ENCODE data around the gene BCAP31. TPM values are rescaled to one million over a fixed set of nuclear protein-coding genes. Genes with fewer than 3 reads are reported as not detected.

The BCAP31 gene
- total RNA-seq, 1 experiment from 2014 or later: 235 TPM

DNA sequence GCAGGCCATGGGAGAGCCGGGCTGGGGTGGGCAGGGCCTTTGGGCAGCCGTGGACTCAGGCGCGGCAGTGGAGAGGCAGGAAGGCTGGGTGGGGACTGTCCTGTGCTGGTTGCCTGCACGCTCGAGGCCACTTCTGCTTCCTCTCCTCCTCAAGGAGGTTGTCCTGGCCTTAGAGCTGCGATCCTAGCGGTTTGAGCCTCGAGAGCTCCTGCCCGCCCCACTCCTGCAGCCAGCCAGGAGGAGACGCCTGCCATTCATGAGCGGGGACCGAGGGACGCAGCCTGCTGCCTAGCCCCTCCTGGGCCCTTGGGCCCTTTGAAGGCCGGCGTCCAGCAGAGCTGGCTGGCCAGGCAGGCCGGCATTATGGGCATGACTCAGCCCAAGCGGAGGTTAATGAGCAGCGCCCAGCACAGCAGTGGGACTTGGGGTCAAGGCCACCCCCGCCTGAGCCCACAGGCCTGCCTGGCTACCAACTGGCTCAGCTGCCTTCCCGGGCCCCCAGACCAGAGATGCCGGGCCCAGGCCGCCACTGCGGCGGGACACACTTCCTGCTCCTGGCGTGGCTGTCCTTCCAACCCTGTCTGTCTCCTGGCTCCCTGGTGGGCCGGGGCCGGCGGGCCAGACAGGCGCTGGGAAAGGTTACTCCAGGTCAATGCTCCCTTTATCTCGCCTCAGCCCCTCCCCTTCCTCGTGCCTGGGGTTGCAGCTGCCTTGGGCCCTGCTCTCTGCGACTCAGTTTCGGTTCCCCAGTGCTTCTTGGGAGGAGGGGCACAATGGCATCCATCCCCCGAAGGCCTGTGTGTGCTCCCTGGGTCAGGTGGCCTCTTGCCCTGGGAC lies 2.3 kb upstream of the BCAP31 start:
- H3K27ac ChIP-seq (ENCODE audit: low read depth, low read length, poor library complexity, severe bottlenecking): peak overlapping the region; percentile 16
- no peak for TF ChIP-seq EZH2 (IDR thresholded peaks at IDR 0.05; ENCODE audit: borderline replicate concordance, low read depth, low read length, poor library complexity, severe bottlenecking)
- TF ChIP-seq, protein P1, sequence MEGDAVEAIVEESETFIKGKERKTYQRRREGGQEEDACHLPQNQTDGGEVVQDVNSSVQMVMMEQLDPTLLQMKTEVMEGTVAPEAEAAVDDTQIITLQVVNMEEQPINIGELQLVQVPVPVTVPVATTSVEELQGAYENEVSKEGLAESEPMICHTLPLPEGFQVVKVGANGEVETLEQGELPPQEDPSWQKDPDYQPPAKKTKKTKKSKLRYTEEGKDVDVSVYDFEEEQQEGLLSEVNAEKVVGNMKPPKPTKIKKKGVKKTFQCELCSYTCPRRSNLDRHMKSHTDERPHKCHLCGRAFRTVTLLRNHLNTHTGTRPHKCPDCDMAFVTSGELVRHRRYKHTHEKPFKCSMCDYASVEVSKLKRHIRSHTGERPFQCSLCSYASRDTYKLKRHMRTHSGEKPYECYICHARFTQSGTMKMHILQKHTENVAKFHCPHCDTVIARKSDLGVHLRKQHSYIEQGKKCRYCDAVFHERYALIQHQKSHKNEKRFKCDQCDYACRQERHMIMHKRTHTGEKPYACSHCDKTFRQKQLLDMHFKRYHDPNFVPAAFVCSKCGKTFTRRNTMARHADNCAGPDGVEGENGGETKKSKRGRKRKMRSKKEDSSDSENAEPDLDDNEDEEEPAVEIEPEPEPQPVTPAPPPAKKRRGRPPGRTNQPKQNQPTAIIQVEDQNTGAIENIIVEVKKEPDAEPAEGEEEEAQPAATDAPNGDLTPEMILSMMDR (conservative IDR thresholded peaks at IDR 0.05; ENCODE audit: low read depth, low read length): no peak
- H3K27me3 ChIP-seq (replicated peaks; ENCODE audit: insufficient read depth, low read depth, low read length, poor library complexity): no peaks in the 10 kb centered on the region
- no TSS peak for BruUV-seq (replicated peaks)
- peak; percentile 19 for DNase-seq (ENCODE audit: low spot score)
- H3K9me3 ChIP-seq (ENCODE audit: low read depth, low read length, poor library complexity, severe bottlenecking): no peaks in the 10 kb centered on the region
- ChIA-PET CTCF (interaction anchor here (0.5 kb wide), 1 partner anchor 8 kb away, joined by 8 read pairs; no protein-coding TSS in a partner anchor), POLR2A (ENCODE audit: low non-redundant PET) (no interaction called here)
- peaks cover 5% of the 10 kb centered on the region for H3K36me3 ChIP-seq (ENCODE audit: insufficient read depth, low read length, poor library complexity, severe bottlenecking)
- peaks cover 8% of the 10 kb centered on the region for H3K4me1 ChIP-seq (ENCODE audit: insufficient read depth, low read length, poor library complexity, severe bottlenecking)
- no peak overlapping the region for H3K4me3 ChIP-seq (ENCODE audit: low read depth, low read length, poor library complexity, severe bottlenecking)
- intact Hi-C loops (cut with micrococcal nuclease; ENCODE audit: unreplicated experiment): no loop called here

DNA sequence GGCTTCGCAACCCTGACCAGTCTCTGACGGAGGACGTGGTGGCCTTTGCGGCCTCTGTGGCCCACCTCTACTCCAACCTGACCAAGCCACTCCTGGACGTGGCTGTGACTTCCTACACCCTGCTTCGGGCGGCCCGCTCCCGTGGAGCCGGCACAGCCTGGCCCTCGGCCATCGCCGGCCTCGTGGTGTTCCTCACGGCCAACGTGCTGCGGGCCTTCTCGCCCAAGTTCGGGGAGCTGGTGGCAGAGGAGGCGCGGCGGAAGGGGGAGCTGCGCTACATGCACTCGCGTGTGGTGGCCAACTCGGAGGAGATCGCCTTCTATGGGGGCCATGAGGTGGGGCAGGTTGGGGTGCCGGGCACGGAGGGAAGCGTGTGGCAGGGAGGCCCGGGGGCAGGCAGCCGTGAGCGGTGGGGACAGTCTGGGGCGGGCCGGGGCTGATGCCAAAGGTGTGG lies 1.7 kb upstream of the BCAP31 start:
- Histone ChIP-seq H3K9me3 (ENCODE audit: low read depth, low read length, poor library complexity, severe bottlenecking) (no peaks in the 10 kb centered on the region), H3K36me3 (ENCODE audit: insufficient read depth, low read length, poor library complexity, severe bottlenecking) (peaks cover 6% of the 10 kb centered on the region), H3K4me3 (ENCODE audit: low read depth, low read length, poor library complexity, severe bottlenecking) (no peak overlapping the region), H3K27ac (ENCODE audit: low read depth, low read length, poor library complexity, severe bottlenecking) (no peak overlapping the region), H3K27me3 (replicated peaks; ENCODE audit: insufficient read depth, low read depth, low read length, poor library complexity) (no peaks in the 10 kb centered on the region), H3K4me1 (ENCODE audit: insufficient read depth, low read length, poor library complexity, severe bottlenecking) (peaks cover 8% of the 10 kb centered on the region)
- BruUV-seq (replicated peaks): no TSS peak
- no peak for TF ChIP-seq EZH2 (IDR thresholded peaks at IDR 0.05; ENCODE audit: borderline replicate concordance, low read depth, low read length, poor library complexity, severe bottlenecking)
- TF ChIP-seq, protein P1 (conservative IDR thresholded peaks at IDR 0.05; ENCODE audit: low read depth, low read length): no peak
- CTCF ChIA-PET: no interaction called here
- POLR2A ChIA-PET (ENCODE audit: low non-redundant PET): no interaction called here
- DNase-seq (ENCODE audit: low spot score): no peak
- intact Hi-C loops (cut with micrococcal nuclease; ENCODE audit: unreplicated experiment): loop anchor here (2.0 kb wide), 1 partner anchor 79 kb away; the partner anchor contains the start of gene DUSP9

DNA sequence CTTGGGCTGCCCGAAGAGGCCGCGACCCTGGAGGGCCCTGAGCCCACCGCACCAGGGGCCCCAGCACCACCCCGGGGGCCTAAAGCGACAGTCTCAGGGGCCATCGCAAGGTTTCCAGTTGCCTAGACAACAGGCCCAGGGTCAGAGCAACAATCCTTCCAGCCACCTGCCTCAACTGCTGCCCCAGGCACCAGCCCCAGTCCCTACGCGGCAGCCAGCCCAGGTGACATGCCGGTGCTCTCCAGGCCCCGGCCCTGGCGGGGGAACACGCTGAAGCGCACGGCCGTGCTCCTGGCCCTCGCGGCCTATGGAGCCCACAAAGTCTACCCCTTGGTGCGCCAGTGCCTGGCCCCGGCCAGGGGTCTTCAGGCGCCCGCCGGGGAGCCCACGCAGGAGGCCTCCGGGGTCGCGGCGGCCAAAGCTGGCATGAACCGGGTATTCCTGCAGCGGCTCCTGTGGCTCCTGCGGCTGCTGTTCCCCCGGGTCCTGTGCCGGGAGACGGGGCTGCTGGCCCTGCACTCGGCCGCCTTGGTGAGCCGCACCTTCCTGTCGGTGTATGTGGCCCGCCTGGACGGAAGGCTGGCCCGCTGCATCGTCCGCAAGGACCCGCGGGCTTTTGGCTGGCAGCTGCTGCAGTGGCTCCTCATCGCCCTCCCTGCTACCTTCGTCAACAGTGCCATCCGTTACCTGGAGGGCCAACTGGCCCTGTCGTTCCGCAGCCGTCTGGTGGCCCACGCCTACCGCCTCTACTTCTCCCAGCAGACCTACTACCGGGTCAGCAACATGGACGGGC lies 1.0 kb upstream of the BCAP31 start:
- DNase-seq (ENCODE audit: low spot score): no peak
- Histone ChIP-seq H3K4me1 (ENCODE audit: insufficient read depth, low read length, poor library complexity, severe bottlenecking) (peaks cover 8% of the 10 kb centered on the region), H3K27me3 (replicated peaks; ENCODE audit: insufficient read depth, low read depth, low read length, poor library complexity) (no peaks in the 10 kb centered on the region), H3K27ac (ENCODE audit: low read depth, low read length, poor library complexity, severe bottlenecking) (peak overlapping the region; percentile 81), H3K4me3 (ENCODE audit: low read depth, low read length, poor library complexity, severe bottlenecking) (peak overlapping the region; percentile 71), H3K36me3 (ENCODE audit: insufficient read depth, low read length, poor library complexity, severe bottlenecking) (peaks cover 10% of the 10 kb centered on the region), H3K9me3 (ENCODE audit: low read depth, low read length, poor library complexity, severe bottlenecking) (no peaks in the 10 kb centered on the region)
- no TSS peak for BruUV-seq (replicated peaks)
- TF ChIP-seq EZH2 (IDR thresholded peaks at IDR 0.05; ENCODE audit: borderline replicate concordance, low read depth, low read length, poor library complexity, severe bottlenecking): no peak
- TF ChIP-seq, protein P1 (conservative IDR thresholded peaks at IDR 0.05; ENCODE audit: low read depth, low read length): no peak
- ChIA-PET CTCF (no interaction called here), POLR2A (ENCODE audit: low non-redundant PET) (no interaction called here)
- intact Hi-C loops (cut with micrococcal nuclease; ENCODE audit: unreplicated experiment): loop anchor here (2.0 kb wide), 1 partner anchor 78 kb away; the partner anchor contains the start of gene DUSP9
